ENCODE data around the gene YEATS4.

Gene YEATS4

GRCh38 chr12:69438539-69438938 lies 79.0 kb downstream of the YEATS4 start:
- DNase-seq, result no peak

GRCh38 chr12:69440016-69440415 lies 80.5 kb downstream of the YEATS4 start:
- DNase-seq, result no peak
